Right hindlimb (tissue), 1 donor: ENCODE measurements around the gene NID1.
"Not testable (repeated sequence)": the region's sequence is repeated elsewhere in the genome, so short reads cannot be mapped to it uniquely, and the experiment has no call there.

ENCODE experiments used
- DNase-seq: peaks from one replicate; pipeline ENCODE4 v3.0.0-alpha.2; 2018

Gene NID1

GRCh38 chr1:236024641-236025040 lies 40.2 kb downstream of the NID1 start:
- DNase-seq = no peak

GRCh38 chr1:236023926-236024565 lies 40.8 kb downstream of the NID1 start:
- DNase-seq = no peak

GRCh38 chr1:236021424-236022135 lies 43.3 kb downstream of the NID1 start:
- DNase-seq = peak; percentile 76

GRCh38 chr1:236020359-236021219 lies 44.3 kb downstream of the NID1 start:
- no peak for DNase-seq

GRCh38 chr1:236018885-236019453 lies 45.9 kb downstream of the NID1 start:
- DNase-seq = peak; percentile 86

- DNase-seq = no peak
Observed at GRCh38 chr1:236016782-236017400, 48.0 kb downstream of the NID1 start.

GRCh38 chr1:236016083-236016482 lies 48.8 kb downstream of the NID1 start:
- peak; percentile 79 for DNase-seq

GRCh38 chr1:236015539-236015938 lies 49.4 kb downstream of the NID1 start:
- DNase-seq = no peak

GRCh38 chr1:236013330-236013729 lies 51.6 kb downstream of the NID1 start:
- DNase-seq = no peak

- DNase-seq = no peak
Observed at GRCh38 chr1:236011641-236012040, 53.2 kb downstream of the NID1 start.

GRCh38 chr1:236010443-236010842 lies 54.4 kb downstream of the NID1 start:
- no peak for DNase-seq

GRCh38 chr1:236009857-236010256 lies 55.0 kb downstream of the NID1 start:
- no peak for DNase-seq

GRCh38 chr1:236009191-236009590 lies 55.7 kb downstream of the NID1 start:
- DNase-seq = no peak

- DNase-seq = no peak
Observed at GRCh38 chr1:236007781-236008180, 57.1 kb downstream of the NID1 start.

- DNase-seq = not testable (repeated sequence)
Observed at GRCh38 chr1:236003058-236003457, 61.8 kb downstream of the NID1 start.

- no peak for DNase-seq
Observed at GRCh38 chr1:236002572-236002971, 62.3 kb downstream of the NID1 start.

GRCh38 chr1:236002025-236002390 lies 62.9 kb downstream of the NID1 start:
- DNase-seq = no peak

- no peak for DNase-seq
Observed at GRCh38 chr1:236000781-236001180, 64.1 kb downstream of the NID1 start.

- no peak for DNase-seq
Observed at GRCh38 chr1:235999259-235999925, 65.5 kb downstream of the NID1 start.

GRCh38 chr1:235998812-235999211 lies 66.1 kb downstream of the NID1 start:
- no peak for DNase-seq

GRCh38 chr1:235997931-235998330 lies 67.0 kb downstream of the NID1 start:
- DNase-seq = no peak

GRCh38 chr1:235997049-235997448 lies 67.8 kb downstream of the NID1 start:
- DNase-seq = no peak
